Measurements from ENCODE around the gene CRELD1.

Gene CRELD1

DNA sequence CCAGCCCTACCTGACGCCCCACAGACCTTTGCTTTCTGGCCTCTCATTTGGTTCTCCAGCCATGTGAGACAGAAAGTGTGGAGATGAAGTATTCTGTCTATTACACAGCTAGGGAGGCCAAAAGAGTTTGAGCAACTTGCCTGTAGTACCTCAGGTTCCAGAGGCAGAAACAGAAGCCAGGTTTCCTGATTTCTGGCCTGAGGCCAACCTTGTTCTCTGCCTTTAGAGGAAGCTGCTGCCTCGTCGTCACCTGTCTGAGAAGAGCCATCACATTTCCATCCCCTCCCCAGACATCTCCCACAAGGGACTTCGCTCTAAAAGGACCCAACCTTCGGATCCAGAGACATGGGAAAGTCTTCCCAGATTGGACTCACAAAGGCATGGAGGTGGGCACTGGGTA is 27.2 kb upstream of the CRELD1 start:
- DNase-seq = no peak

DNA sequence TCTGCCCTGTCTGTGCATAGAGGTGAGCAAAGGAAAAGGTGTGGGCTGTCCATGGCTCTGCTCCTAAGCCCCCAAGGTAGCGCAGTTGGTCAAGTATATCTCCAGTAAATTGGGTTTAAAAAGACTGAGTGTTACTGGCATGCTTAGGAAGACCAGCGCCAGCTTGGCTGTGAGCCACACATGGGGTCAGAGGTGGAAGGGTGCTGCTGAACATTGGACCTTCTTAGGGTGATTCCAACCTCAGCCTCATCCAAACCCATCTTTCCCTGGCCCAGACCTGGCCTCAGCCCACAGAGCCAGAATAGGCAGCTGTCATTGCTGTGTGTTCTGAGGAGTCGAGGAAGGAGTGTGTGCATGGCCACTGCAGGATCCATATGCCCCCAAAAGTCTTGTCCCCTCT is 25.3 kb upstream of the CRELD1 start:
- DNase-seq = no peak

DNA sequence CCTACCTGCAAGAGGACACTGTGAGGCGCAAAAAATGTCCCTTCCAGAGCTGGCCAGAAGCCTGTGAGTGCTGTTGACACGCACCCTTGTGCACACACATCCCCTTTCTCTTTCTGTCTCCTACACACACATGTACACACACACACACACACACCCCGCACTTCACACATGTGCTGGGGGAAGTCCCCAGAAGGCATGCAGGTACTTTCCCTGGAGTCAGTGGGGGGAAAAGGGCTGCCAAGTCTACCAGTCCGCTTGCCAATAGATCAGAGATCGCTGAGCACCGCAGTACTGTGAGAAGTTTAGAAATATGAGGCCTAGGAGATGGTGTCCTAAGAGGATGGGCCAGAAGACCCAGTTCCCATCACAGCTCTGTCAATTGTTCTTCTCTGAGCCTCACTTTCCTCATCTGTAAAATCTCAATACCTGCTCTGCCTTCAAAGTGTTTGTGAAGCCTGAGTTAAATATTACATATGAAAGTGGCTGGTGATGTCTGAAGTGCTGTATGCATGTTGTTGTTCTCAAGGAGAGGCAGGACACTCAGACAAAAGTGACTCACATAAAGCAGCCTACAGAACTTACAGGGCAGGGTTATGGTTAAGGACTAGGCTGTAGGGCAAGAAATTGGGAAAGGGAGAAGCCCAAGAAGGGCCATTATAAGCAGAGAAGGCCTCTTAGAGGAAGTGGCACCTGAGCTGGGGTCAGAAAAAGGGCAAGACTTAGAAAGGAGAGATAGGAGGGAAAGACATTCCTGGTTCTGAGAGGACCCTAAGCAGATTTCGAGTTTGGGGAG is 24.2 kb upstream of the CRELD1 start:
- DNase-seq = no peak

DNA sequence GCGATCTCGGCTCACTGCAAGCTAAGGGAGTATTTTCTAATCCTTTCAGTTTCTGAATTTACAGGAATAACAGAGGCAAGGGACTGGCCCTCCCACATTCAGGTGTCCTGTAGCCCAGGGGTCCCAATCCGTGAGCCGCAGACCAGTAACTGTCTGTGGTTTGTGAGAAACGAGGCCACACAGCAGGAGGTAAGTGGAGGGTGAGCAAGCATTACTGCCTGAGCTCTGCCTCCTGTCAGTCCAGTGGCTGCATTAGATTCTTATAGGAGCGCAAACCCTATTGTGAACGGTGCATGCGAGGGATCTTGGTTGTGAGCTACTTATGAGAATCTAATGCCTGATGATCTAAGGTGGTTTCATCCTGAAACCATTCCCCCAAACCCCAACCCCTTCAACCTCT is 21.8 kb upstream of the CRELD1 start:
- no peak for DNase-seq

DNA sequence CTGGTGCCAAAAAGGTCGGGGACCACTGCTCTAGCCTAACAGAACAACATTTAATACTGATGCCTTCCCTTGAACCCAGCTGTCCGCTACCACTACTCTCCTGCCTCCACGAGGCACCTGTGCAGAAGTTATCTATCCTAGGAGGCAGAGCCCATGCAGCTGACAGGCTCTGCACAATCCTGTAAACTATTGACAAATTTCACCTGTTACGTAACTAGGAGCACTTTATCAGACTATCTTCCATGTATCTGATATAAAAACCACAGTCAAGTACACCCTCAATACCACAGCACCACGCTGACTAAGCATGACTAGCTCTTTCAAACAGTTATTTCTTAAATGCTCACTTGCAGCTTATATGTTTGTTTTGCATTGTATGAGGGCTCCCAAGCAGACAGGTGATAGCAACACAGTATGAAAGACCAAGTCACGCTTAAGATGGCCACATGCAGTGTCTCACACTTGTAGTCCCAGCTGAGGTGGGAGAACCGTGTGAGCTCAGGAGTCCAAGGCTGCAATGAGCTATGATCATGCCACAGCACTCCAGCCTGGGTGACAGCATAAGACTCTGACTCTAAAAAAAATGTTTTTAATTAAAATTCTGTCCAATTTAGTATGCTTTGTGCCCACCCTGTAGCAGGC is 21.2 kb upstream of the CRELD1 start:
- DNase-seq = peak; percentile 46

DNA sequence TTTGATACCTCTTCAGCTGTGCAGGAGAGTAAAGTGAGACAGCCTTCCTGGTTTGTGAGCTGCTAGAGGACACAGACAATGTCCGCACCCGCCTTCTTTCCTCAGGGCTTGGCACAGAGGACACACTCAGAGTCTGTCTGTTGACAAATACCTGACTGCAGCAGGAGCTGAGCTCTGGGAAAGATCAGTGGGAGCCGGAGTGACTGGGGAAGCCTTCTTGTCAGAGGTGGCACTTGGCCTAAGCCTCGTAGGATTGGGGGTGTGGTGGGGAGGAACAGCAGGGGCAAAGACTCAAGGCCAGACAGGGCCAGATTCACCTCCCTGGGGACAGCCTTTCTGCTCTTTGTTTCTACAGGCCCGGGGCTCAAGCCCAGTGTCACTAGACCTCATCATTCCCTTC is 20.0 kb upstream of the CRELD1 start:
- no peak for DNase-seq

DNA sequence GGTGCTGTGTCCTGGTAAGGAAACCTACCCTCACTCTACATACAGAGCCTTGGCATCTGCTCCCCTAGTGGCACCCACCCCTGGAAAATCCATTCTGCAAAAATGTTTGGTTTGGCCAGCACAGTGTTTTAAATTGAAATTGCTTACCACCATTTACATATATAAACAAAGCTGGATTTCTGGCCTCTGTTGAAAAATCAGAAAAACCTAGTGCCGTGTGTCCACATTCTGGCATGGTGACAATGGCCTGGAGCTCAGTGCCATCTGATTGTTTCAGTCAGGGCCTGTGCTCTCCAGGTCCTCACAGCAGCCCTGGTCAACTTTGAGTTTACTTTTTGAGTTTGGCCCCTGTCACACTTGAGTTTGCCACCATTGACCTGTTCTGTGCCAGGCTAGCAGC is 19.6 kb upstream of the CRELD1 start:
- DNase-seq = no peak

DNA sequence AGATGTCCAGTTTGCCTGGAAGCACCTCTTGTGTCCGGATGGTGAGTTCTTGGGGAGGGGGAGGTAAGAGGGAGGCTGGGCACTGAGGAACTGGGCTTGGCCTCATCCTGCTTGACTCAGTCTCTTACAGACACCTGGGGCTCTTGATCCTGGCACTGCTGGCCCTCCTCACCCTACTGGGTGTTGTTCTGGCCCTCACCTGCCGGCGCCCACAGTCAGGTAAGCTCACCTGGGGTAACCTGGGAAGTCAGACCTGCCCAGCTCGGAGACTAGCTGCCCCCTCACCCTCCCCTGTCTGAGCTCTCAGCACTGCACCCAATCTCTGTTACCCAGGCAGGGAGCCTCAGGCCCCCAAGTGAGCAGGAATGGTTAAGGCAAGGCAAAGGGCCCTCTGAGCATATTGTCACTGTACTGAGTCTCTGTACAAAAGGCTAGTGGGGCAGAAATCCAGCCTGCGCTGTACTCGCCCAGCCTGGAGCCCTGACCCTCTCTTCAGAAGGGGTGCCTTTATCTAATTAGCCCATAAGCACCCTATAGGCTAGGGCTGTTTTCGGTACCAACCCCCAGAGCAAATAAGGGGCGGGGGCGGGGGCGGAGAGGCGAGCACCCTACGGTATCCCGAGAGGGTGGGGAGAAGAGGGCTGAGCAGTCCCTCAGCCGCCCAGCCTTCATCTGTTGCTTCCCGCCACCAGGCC is 18.9 kb upstream of the CRELD1 start:
- DNase-seq = no peak

DNA sequence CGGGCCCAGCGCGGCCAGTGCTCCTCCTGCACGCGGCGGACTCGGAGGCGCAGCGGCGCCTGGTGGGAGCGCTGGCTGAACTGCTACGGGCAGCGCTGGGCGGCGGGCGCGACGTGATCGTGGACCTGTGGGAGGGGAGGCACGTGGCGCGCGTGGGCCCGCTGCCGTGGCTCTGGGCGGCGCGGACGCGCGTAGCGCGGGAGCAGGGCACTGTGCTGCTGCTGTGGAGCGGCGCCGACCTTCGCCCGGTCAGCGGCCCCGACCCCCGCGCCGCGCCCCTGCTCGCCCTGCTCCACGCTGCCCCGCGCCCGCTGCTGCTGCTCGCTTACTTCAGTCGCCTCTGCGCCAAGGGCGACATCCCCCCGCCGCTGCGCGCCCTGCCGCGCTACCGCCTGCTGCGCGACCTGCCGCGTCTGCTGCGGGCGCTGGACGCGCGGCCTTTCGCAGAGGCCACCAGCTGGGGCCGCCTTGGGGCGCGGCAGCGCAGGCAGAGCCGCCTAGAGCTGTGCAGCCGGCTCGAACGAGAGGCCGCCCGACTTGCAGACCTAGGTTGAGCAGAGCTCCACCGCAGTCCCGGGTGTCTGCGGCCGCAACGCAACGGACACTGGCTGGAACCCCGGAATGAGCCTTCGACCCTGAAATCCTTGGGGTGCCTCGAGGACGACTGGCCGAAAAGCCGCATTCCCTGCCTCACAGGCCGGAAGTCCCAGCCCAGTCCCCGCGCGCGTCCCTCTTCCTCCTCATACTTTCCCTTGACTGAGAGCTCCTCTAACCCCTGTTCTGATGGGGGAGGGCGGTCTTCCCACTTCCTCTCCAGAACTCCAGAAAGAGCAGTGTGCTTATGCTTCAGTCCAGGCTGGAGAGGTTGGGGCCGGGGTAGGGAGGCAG is 18.1 kb upstream of the CRELD1 start:
- no peak for DNase-seq

DNA sequence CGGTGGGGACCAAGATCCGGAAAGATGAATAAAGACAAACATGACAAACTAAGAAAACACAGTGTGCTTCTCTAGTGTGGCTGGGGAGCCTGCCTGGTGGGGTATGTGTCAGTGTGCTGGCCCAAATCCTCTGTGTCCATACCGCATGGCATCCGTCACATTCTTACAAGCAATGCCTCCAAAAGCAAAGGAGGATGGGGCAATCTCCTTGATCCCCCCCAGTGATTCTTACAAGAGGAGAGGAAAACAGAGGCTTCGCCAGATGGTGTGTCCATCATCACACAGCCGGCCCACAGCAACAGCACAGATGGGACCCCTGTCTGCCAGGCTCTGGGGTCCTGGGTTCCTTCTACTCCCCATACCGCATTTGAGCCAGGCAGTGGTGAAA is 17.3 kb upstream of the CRELD1 start:
- no peak for DNase-seq

DNA sequence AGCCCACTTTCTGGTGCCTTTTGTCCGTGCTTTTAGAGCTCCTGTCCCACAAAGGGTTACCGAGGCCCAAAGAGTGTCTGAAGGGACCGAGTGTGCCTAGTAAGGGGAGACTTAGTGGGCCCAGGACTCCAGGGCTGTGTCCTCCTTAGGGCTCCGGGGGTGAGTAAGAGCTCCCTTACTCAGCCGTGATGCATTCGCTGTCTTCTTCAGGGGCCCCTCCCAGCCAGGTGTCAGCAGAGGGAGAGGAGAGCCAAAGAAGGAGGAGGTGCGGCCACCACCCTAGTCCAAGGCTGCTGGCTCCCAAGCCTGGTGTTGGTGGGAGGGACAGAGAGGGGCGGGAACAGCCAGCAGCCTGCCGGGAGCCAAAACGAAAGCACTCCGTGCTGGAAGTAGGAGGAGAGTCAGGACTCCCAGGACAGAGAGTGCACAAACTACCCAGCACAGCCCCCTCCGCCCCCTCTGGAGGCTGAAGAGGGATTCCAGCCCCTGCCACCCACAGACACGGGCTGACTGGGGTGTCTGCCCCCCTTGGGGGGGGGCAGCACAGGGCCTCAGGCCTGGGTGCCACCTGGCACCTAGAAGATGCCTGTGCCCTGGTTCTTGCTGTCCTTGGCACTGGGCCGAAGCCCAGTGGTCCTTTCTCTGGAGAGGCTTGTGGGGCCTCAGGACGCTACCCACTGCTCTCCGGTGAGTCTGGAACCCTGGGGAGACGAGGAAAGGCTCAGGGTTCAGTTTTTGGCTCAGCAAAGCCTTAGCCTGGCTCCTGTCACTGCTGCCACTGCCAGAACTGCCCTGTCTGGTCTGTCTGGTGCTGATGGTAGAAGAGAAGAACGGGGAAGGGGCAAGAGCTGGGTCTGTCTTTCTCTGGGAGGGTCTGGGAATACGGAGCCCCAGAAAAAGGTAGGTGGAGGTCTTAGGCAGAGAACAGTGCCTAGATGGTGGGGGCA is 16.6 kb upstream of the CRELD1 start, which contains the start of gene IL17RC:
Gene IL17RC (plus strand): TSS at position 365 of the 947 bp plus-strand sequence. CDS start 218 bp downstream, at position 583.
- DNase-seq = no peak

DNA sequence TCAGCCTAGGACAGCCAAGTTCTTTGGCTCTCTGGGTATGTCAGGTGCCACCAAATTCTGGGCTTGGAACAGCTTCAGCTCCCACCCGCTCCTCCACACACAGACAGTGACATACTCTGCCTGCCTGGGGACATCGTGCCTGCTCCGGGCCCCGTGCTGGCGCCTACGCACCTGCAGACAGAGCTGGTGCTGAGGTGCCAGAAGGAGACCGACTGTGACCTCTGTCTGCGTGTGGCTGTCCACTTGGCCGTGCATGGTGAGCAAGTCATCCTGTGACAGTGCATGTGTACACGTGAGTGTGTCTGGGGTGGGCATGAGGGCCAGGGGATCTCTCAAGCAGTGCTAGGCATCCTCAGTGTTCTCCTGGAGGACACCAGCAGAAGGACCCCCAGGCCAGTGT is 15.8 kb upstream of the CRELD1 start:
- DNase-seq = no peak

DNA sequence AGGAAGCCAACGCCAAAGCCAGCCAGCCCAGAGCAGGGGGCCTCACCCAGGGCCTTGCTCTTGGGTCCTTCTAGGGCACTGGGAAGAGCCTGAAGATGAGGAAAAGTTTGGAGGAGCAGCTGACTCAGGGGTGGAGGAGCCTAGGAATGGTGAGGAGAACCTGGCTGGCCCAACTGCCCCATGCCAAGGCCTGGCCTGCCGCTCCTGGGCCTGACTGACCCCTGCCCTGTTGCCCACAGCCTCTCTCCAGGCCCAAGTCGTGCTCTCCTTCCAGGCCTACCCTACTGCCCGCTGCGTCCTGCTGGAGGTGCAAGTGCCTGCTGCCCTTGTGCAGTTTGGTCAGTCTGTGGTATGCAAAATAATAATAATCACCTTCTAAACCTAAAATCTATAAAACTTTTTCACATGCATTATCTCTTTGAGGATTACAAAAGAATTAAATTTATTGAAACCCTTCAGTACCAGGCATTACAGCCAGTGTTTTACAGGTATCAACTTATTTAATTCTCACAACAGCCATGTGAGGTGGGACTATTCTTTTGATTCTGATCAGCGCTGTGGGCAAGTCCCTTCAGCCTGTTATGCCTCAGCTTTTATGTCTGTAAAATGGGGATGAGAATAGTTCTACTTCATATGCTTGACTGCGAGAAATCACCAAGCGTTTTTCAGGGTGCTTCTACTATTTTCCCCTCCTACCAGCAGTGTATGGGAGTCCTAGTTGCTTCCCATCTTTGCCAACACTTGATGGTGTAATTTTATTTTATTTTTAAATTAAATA is 15.2 kb upstream of the CRELD1 start:
- DNase-seq = no peak

DNA sequence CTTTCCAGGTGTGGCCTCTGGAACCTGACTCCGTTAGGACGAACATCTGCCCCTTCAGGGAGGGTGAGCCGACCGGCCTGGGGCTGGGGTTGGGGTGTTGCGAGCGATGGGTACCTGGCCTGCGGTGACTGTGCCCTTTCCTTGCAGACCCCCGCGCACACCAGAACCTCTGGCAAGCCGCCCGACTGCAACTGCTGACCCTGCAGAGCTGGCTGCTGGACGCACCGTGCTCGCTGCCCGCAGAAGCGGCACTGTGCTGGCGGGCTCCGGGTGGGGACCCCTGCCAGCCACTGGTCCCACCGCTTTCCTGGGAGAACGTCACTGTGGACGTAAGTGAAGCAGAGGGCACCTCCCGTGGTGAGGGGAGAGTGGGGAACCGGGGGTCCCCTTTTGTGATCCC is 5.5 kb upstream of the CRELD1 start:
- no peak for DNase-seq

DNA sequence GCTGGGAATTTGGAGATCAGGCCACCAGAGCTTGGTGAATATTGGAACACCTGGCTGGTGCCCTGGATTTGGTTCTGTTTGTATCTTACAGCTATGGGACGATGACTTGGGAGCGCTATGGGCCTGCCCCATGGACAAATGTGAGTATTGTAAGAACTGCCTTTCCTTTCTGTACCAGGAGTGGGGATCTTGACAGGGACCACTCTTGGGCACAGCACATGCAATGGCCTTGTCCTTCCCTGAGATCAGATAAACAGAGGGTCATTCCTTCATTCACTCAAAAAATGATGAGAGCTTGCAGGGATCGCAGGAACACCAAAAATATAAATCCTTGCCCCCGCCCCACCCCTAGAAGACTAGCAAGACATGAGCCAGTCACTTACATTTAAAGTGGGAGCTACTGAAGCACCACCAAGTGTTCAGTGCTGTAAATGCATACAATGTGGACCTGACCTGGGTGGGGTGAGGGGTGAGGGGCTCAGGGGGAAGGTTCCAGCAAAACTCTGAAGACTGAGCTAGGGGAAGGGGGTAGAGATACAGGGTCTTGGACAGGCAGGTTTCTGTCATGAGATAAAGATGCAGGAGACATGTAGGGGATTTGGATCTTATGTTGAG is 2.7 kb upstream of the CRELD1 start:
- DNase-seq = no peak

DNA sequence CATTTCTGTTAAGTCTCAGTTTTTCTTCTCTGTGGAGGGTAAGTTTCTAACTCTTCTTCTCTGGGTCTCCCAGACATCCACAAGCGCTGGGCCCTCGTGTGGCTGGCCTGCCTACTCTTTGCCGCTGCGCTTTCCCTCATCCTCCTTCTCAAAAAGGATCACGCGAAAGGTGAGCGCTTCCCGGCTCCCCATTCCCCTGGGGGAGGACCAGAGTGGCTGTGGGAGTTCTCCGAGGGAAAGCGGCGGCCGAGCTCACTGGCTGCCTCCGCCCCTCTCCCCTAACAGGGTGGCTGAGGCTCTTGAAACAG is 1.1 kb upstream of the CRELD1 start:
- DNase-seq = no peak

DNA sequence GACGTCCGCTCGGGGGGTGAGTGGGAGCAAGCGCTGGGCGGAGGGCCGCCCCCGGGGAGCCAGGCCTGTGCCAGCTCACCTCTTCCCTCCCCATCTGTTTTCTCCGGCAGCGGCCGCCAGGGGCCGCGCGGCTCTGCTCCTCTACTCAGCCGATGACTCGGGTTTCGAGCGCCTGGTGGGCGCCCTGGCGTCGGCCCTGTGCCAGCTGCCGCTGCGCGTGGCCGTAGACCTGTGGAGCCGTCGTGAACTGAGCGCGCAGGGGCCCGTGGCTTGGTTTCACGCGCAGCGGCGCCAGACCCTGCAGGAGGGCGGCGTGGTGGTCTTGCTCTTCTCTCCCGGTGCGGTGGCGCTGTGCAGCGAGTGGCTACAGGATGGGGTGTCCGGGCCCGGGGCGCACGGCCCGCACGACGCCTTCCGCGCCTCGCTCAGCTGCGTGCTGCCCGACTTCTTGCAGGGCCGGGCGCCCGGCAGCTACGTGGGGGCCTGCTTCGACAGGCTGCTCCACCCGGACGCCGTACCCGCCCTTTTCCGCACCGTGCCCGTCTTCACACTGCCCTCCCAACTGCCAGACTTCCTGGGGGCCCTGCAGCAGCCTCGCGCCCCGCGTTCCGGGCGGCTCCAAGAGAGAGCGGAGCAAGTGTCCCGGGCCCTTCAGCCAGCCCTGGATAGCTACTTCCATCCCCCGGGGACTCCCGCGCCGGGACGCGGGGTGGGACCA is 632 bp upstream of the CRELD1 start:
- DNase-seq = peak; percentile 79

DNA sequence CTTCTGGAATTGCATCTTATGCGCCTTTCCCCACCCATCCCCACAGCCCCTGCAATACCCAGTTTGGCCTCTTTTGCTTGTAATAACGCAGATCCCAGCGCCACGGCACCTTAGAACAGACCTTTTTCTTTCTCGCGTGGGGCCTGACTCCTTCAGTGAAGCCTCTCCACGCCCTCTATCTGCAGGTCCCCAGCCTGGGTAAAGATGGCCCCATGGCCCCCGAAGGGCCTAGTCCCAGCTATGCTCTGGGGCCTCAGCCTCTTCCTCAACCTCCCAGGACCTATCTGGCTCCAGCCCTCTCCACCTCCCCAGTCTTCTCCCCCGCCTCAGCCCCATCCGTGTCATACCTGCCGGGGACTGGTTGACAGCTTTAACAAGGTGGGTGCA is 594 bp downstream of the CRELD1 start:
- no peak for DNase-seq

DNA sequence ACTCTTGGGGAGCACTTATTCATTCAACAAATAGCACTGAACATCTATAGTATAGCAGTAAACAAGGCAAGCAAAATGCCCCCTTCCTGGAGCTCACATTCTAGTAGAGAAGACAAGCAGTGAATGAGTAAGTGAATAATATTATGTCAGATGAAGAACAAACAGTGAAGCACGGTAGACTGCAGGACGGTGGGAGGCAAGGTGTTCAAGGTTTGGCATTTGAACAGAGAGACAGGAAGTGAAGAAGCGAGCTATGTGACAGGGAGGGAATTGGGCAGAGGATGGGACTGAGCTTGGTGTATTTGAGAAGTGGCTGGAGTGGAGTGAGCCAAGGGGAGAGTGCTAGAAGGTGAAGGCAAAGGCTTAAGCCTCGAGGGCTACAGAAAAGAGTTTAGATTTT is 1.4 kb downstream of the CRELD1 start:
- DNase-seq = no peak

DNA sequence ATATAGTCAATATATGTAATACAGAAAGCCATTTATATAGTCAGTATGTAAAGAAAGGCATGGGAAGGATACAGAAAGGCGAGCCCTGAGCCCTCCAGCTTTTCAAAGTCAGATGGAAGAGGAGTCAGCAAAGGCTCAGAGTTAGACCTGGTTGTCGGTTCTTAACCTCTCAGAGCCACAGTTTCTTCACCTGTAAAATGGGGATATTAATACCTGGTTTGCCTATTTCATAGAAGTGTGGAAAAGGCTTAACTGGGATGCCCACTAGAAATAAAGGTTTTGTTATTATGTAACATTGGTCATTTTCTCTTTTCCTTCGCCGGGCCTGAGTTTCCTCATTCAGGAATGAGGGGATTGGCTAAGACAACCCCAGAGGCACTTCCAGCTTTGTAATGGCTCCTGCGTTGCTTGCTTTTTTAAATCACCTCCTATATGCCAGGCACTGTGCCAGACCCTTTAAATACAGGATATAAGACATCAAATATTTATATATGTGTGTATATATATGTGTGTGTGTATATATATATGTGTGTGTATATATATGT is 2.4 kb downstream of the CRELD1 start:
- DNase-seq = no peak

Data from NK-92 treated with Interleukin-12 subunit alpha and Interleukin-12 subunit beta, amount 100 ng/mL, for 24 hours (cell line).